H1 (cell line): ENCODE measurements around the gene KYNU. TPM values are rescaled to one million over a fixed set of nuclear protein-coding genes. Genes with fewer than 3 reads are reported as not detected.

Experiments used
- CTCF ChIA-PET: fragments of 300-600 bp; sonication (Branson Sonifier 250); formaldehyde crosslinking; loops from one replicate; lab custom pipeline; 2021; ENCODE audit not compliant: partially characterized antibody; lab: Charles Lee
- POLR2A ChIA-PET: fragments of 300-600 bp; sonication (Branson Sonifier 250); formaldehyde crosslinking; loops from one replicate; lab custom pipeline; 2021; ENCODE audit warnings: inconsistent platforms; ENCODE audit not compliant: partially characterized antibody; lab: Charles Lee
- DNase-seq, 2 experiments: peaks; one replicate each; pipeline versions ENCODE4 v3.0.0 to v3.0.0-alpha.2; 2010 to 2022; ENCODE audit warnings: low spot score in 2 of 2, low read depth in 1 of 2, mixed read lengths in 1 of 2
- FAIRE-seq: peaks from 2 replicates; lab custom pipeline; 2011; peaks lifted over from hg19 to GRCh38; lab: Jason Lieb, UNC
- H2AFZ ChIP-seq: 2 replicates; pipeline ENCODE4 v1.8.1; 2012; ENCODE audit warnings: low read length, inconsistent platforms
- H2AK5ac ChIP-seq: 2 replicates; pipeline ENCODE4 v1.6.1; 2013; ENCODE audit warnings: low read depth, low read length
- H2BK120ac ChIP-seq: replicated peaks from 2 replicates; pipeline ENCODE3; 2013; ENCODE audit warnings: low read depth, low read length, inconsistent platforms
- H2BK12ac ChIP-seq: 2 replicates; pipeline ENCODE4 v1.6.1; 2013; ENCODE audit warnings: low read depth, low read length
- H2BK15ac ChIP-seq: 2 replicates; pipeline ENCODE4 v1.6.1; 2013; ENCODE audit warnings: low read length
- H2BK20ac ChIP-seq: 2 replicates; pipeline ENCODE4 v1.6.1; 2013; ENCODE audit warnings: low read length
- H2BK5ac ChIP-seq: 2 replicates; pipeline ENCODE4 v1.6.1; 2013; ENCODE audit warnings: low read depth, low read length
- H3K14ac ChIP-seq: 2 replicates; pipeline ENCODE4 v1.6.1; 2013; ENCODE audit warnings: inconsistent platforms; ENCODE audit not compliant: insufficient read length
- H3K18ac ChIP-seq: 2 replicates; pipeline ENCODE4 v1.6.1; 2013; ENCODE audit warnings: low read length; ENCODE audit errors: extremely low read depth
- H3K23ac ChIP-seq: 2 replicates; pipeline ENCODE4 v1.6.1; 2013; ENCODE audit warnings: inconsistent platforms; ENCODE audit not compliant: insufficient read length
- H3K23me2 ChIP-seq: 2 replicates; pipeline ENCODE4 v1.6.1; 2013; ENCODE audit warnings: low read depth, low read length
- H3K27ac ChIP-seq: 2 replicates; pipeline ENCODE4 v1.6.1; 2011; ENCODE audit warnings: low read depth, low read length, inconsistent platforms
- H3K27me3 ChIP-seq, 4 experiments: replicated peaks in 1 of 4; 1 replicate in 1 of 4; 2 replicates in 3 of 4; pipeline versions ENCODE4 v1.6.1 to v1.8.1; 2011 to 2013; ENCODE audit warnings: low read length in 3 of 4, mild to moderate bottlenecking in 3 of 4, inconsistent platforms in 2 of 4, mixed read lengths in 2 of 4, moderate library complexity in 1 of 4; ENCODE audit not compliant: control insufficient read depth in 3 of 4, insufficient read depth in 3 of 4; ENCODE audit errors: extremely low read depth in 1 of 4
- H3K36me3 ChIP-seq, 4 experiments: 2 replicates each; pipeline versions ENCODE4 v1.6.1 to v1.8.1; 2011 to 2013; ENCODE audit warnings: mild to moderate bottlenecking in 4 of 4, low read length in 3 of 4, moderate library complexity in 2 of 4, control low read depth in 1 of 4, inconsistent platforms in 1 of 4; ENCODE audit not compliant: insufficient read depth in 4 of 4, control insufficient read depth in 2 of 4
- H3K4ac ChIP-seq: replicated peaks from 2 replicates; pipeline ENCODE3; 2013; ENCODE audit warnings: low read length, low read depth, mixed read lengths, inconsistent platforms; ENCODE audit not compliant: insufficient read length
- H3K4me1 ChIP-seq, 4 experiments: replicated peaks in 1 of 4; 1 replicate in 1 of 4; 2 replicates in 3 of 4; pipeline versions ENCODE4 v1.6.1 to v1.8.1; 2011 to 2013; ENCODE audit warnings: low read length in 3 of 4, inconsistent platforms in 2 of 4, mixed read lengths in 1 of 4; ENCODE audit not compliant: insufficient read depth in 4 of 4, control insufficient read depth in 3 of 4
- H3K4me2 ChIP-seq, 2 experiments: 2 replicates each; pipeline versions ENCODE4 v1.6.1 to v1.8.1; 2011 to 2013; ENCODE audit warnings: low read depth in 2 of 2, low read length in 2 of 2, control low read depth in 1 of 2, inconsistent platforms in 1 of 2, mild to moderate bottlenecking in 1 of 2; ENCODE audit not compliant: insufficient read depth in 1 of 2
- H3K4me3 ChIP-seq, 4 experiments: fragments of 200-600, 300-600 bp in 1 of 4; sonication (generic), shearing (Covaris generic), sonication (Bioruptor Twin) in 1 of 4; 2 replicates each; pipeline versions ENCODE4 v1.5.1 to v1.8.1; 2011 to 2016; ENCODE audit warnings: low read length in 4 of 4, low read depth in 3 of 4, control low read depth in 2 of 4, inconsistent platforms in 2 of 4, mild to moderate bottlenecking in 2 of 4, mixed read lengths in 1 of 4, moderate library complexity in 1 of 4; ENCODE audit not compliant: insufficient read depth in 2 of 4; ENCODE audit errors: extremely low read depth in 1 of 4
- H3K56ac ChIP-seq: replicated peaks from 2 replicates; pipeline ENCODE3; 2013; ENCODE audit warnings: low read depth, mild to moderate bottlenecking, mixed read lengths, low read length, inconsistent platforms; ENCODE audit not compliant: insufficient read length
- H3K79me1 ChIP-seq: 2 replicates; pipeline ENCODE4 v1.6.1; 2013; ENCODE audit warnings: low read depth, low read length, control low read depth
- H3K79me2 ChIP-seq, 2 experiments: 2 replicates each; pipeline versions ENCODE4 v1.6.1 to v1.8.1; 2012 to 2013; ENCODE audit warnings: low read length in 2 of 2, mild to moderate bottlenecking in 2 of 2, inconsistent platforms in 1 of 2; ENCODE audit not compliant: insufficient read depth in 2 of 2, control insufficient read depth in 1 of 2
- H3K9ac ChIP-seq, 4 experiments: replicated peaks in 1 of 4; 1 replicate in 1 of 4; 2 replicates in 3 of 4; pipeline versions ENCODE4 v1.6.1 to v1.8.1; 2011 to 2013; ENCODE audit warnings: low read depth in 3 of 4, low read length in 3 of 4, control low read depth in 2 of 4, mild to moderate bottlenecking in 2 of 4, moderate library complexity in 2 of 4, inconsistent platforms in 1 of 4; ENCODE audit errors: extremely low read depth in 1 of 4
- H3K9me3 ChIP-seq, 2 experiments: 2 replicates each; pipeline versions ENCODE4 v1.6.1 to v1.8.1; 2012 to 2013; ENCODE audit warnings: mild to moderate bottlenecking in 2 of 2, moderate library complexity in 2 of 2, control low read depth in 1 of 2, inconsistent platforms in 1 of 2, low read depth in 1 of 2, low read length in 1 of 2, mixed read lengths in 1 of 2; ENCODE audit not compliant: insufficient read depth in 2 of 2
- H4K20me1 ChIP-seq, 2 experiments: replicated peaks in 1 of 2; 2 replicates each; pipeline versions ENCODE3 to v1.8.1; 2011 to 2013; ENCODE audit warnings: inconsistent platforms in 2 of 2, low read length in 2 of 2, mild to moderate bottlenecking in 1 of 2; ENCODE audit not compliant: insufficient read depth in 2 of 2, control insufficient read depth in 1 of 2
- H4K5ac ChIP-seq: 2 replicates; pipeline ENCODE4 v1.6.1; 2013; ENCODE audit warnings: low read length, low read depth, mixed read lengths, inconsistent platforms; ENCODE audit not compliant: insufficient read length
- H4K8ac ChIP-seq: 2 replicates; pipeline ENCODE4 v1.8.0; 2013; ENCODE audit warnings: mild to moderate bottlenecking, moderate library complexity, low read length, inconsistent platforms; ENCODE audit not compliant: insufficient read depth; ENCODE audit errors: extremely low read depth
- H4K91ac ChIP-seq: replicated peaks from 2 replicates; pipeline ENCODE3; 2013; ENCODE audit warnings: low read length, mixed read lengths, inconsistent platforms; ENCODE audit not compliant: insufficient read length
- BRCA1 ChIP-seq: IDR thresholded peaks from 2 replicates; pipeline ENCODE4 v1.6.1; 2012; ENCODE audit warnings: low read depth, low read length, improper control_type of control experiment
- CBX5 ChIP-seq: fragments of 300-800, 300-1000 bp; sonication (generic); IDR thresholded peaks from 2 replicates; pipeline ENCODE4 v1.7.1; 2016; ENCODE audit warnings: antibody characterized with exemption, low read length, low read depth
- CEBPB ChIP-seq: IDR thresholded peaks from 2 replicates; pipeline ENCODE4 v1.6.1; 2012; ENCODE audit warnings: low read depth, low read length
- E2F6 ChIP-seq: IDR thresholded peaks from 2 replicates; pipeline ENCODE4 v1.6.1; 2012; ENCODE audit warnings: inconsistent platforms
- EGR1 ChIP-seq: IDR thresholded peaks from 2 replicates; pipeline ENCODE4 v1.6.1; 2011; ENCODE audit warnings: low read depth, low read length, borderline replicate concordance
- EZH2 ChIP-seq: fragments of 200-600 bp; sonication (generic); IDR thresholded peaks from 2 replicates; pipeline ENCODE4 v1.7.1; 2012; ENCODE audit warnings: low read depth, mild to moderate bottlenecking, moderate library complexity, low read length, inconsistent platforms; ENCODE audit not compliant: severe bottlenecking
- GABPA ChIP-seq: IDR thresholded peaks from 2 replicates; pipeline ENCODE4 v1.6.1; 2011; ENCODE audit warnings: mild to moderate bottlenecking, low read length, moderate library complexity, borderline replicate concordance; ENCODE audit not compliant: insufficient read depth
- KDM5A ChIP-seq: fragments of 200-600 bp; IDR thresholded peaks from 2 replicates; pipeline ENCODE4 v1.7.1; 2012; ENCODE audit warnings: mild to moderate bottlenecking, low read length, inconsistent platforms, mixed read lengths
- NANOG ChIP-seq: IDR thresholded peaks from 2 replicates; pipeline ENCODE4 v1.6.1; 2011; ENCODE audit warnings: low read length, low read depth, mild to moderate bottlenecking, inconsistent platforms; ENCODE audit not compliant: insufficient read depth, poor library complexity, severe bottlenecking
- RAD21 ChIP-seq, 2 experiments: IDR thresholded peaks in 1 of 2; conservative IDR thresholded peaks in 1 of 2; 2 replicates each; pipeline ENCODE4 v1.6.1; 2011; ENCODE audit warnings: low read depth in 2 of 2, low read length in 2 of 2, improper control_type of control experiment in 1 of 2, inconsistent platforms in 1 of 2, mild to moderate bottlenecking in 1 of 2, moderate library complexity in 1 of 2
- SRF ChIP-seq: IDR thresholded peaks from 2 replicates; pipeline ENCODE4 v1.6.1; 2011; ENCODE audit warnings: mild to moderate bottlenecking, low read depth, low read length, moderate library complexity
- TAF1 ChIP-seq: IDR thresholded peaks from 2 replicates; pipeline ENCODE4 v1.6.1; 2011; ENCODE audit warnings: mild to moderate bottlenecking, low read depth, low read length
- TBP ChIP-seq: IDR thresholded peaks from 2 replicates; pipeline ENCODE4 v1.6.1; 2011; ENCODE audit warnings: low read depth, low read length, improper control_type of control experiment
- WGBS, 2 experiments: shearing (Covaris generic) in 1 of 2; methylation state at CpG; one replicate each; pipeline versions ENCODE4 v1.1.6 to v1.1.7; 2013 to 2015; ENCODE audit warnings: low lambda C conversion rate in 2 of 2, mixed read lengths in 2 of 2, inconsistent platforms in 1 of 2, low coverage in 1 of 2, missing lambda C conversion rate in 1 of 2; ENCODE audit not compliant: insufficient replicate concordance in 2 of 2, insufficient coverage in 1 of 2, insufficient read length in 1 of 2; ENCODE audit errors: extremely low coverage in 1 of 2, missing lambda C conversion rate in 1 of 2; 5-methylcytosine and 5-hydroxymethylcytosine counted together
- polyA plus RNA-seq, 7 experiments: library from polyadenylated mRNA; depleted of rRNA in 3 of 7; stranded (reverse) in 5 of 7; unstranded in 2 of 7; fragments of >200 nt in 5 of 7; fragments of 200-250 nt in 2 of 7; gene quantifications; 1 replicate in 5 of 7; 2 replicates in 1 of 7; 4 replicates in 1 of 7; pipeline versions ENCODE4 v1.2.1 to v1.2.3, GENCODE V29; 2011 to 2013; ENCODE audit warnings: missing spikeins in 2 of 7, mixed read lengths in 2 of 7
- total RNA-seq: library from RNA; stranded (reverse); fragmentation: NEBNext Ultra II Directional; extraction: Animal tissue kit (Norgen Biotek cat#: 25700); gene quantifications from 2 replicates; pipeline ENCODE4 v1.2.1, GENCODE V29; 2021

KYNU gene
- total and polyA plus RNA-seq, 2 of the 8 experiments (the other 6 are each of a cell fraction or from before 2014, with no cell fraction given): 0.09 to 0.13 TPM

GRCh38 chr2:142865924-142866323 lies 11.5 kb upstream of the KYNU start:
- Histone ChIP-seq H3K56ac (no peak overlapping the region), H3K9me3 (no peaks in the 10 kb centered on the region), H3K27ac (no peak overlapping the region), H3K4me1 (no peaks in the 10 kb centered on the region), H4K20me1 (no peaks in the 10 kb centered on the region), H2AK5ac (no peak overlapping the region), H4K5ac (no peak overlapping the region), H2AFZ (peak overlapping the region; percentile 32; the same call in 1 of the 2 replicates), H3K4ac (no peak overlapping the region), H4K91ac (no peak overlapping the region), H3K27me3 (no peaks in the 10 kb centered on the region), H3K79me2 (no peaks in the 10 kb centered on the region), H3K23me2 (no peaks in the 10 kb centered on the region), H3K4me3 (no peak overlapping the region), H2BK20ac (no peak overlapping the region), H3K4me2 (no peak overlapping the region), H3K79me1 (no peaks in the 10 kb centered on the region), H2BK120ac (no peak overlapping the region), H3K9ac (no peak overlapping the region), H4K8ac (no peak overlapping the region), H2BK12ac (no peak overlapping the region), H3K36me3 (no peaks in the 10 kb centered on the region), H2BK5ac (no peak overlapping the region), H2BK15ac (no peak overlapping the region), H3K18ac (no peak overlapping the region), H3K14ac (no peak overlapping the region), H3K23ac (no peak overlapping the region)
- no peak for DNase-seq
- WGBS, 2 experiments: 81% methylated on average over 1 of the region's 1 CpG; no CpG with 5 or more reads in 1 of the 2 experiments
- no peak for FAIRE-seq
- ChIA-PET CTCF (interaction anchor here (0.7 kb wide), 1 partner anchor 39 kb away, joined by 5 read pairs; no protein-coding TSS in a partner anchor), POLR2A (interaction anchor here (0.7 kb wide), 1 partner anchor 108 kb away, joined by 3 read pairs; no protein-coding TSS in a partner anchor)
- TF ChIP-seq NANOG: no peak
- TF ChIP-seq BRCA1: no peak
- TF ChIP-seq SRF: no peak
- TF ChIP-seq RAD21 (IDR thresholded peaks at IDR 0.05 in 1 of 2, conservative IDR thresholded peaks at IDR 0.05 in 1 of 2; ENCODE audit: low read depth in 2 of 2, low read length in 2 of 2): no peak
- TF ChIP-seq CBX5: no peak
- TF ChIP-seq EGR1: no peak
- no peak for TF ChIP-seq GABPA
- TF ChIP-seq E2F6: no peak
- TF ChIP-seq TBP: no peak
- TF ChIP-seq CEBPB: no peak
- no peak for TF ChIP-seq KDM5A
- no peak for TF ChIP-seq TAF1
- no peak for TF ChIP-seq EZH2
